Epithelial cell of prostate (primary cell): ENCODE measurements around the gene N4BP3.
A peak's percentile ranks its signal among the peaks of the same experiment; 100 is the strongest.
"Not testable (repeated sequence)": the region's sequence is repeated elsewhere in the genome, so short reads cannot be mapped to it uniquely, and the experiment has no call there.

Experiments used
- DNase-seq: peaks from one replicate; pipeline ENCODE4 v3.0.0-alpha.2; 2011; ENCODE audit warnings: low read depth, low spot score
- H3K27ac ChIP-seq: fragments of 450-650 bp; 2 replicates; pipeline ENCODE4 v1.5.1; 2017; ENCODE audit warnings: mild to moderate bottlenecking

Gene N4BP3

GRCh38 chr5:178120607-178121357 is 7.5 kb downstream of the N4BP3 start:
- DNase-seq = peak; percentile 60
- H3K27ac ChIP-seq = no peak overlapping the region

DNA sequence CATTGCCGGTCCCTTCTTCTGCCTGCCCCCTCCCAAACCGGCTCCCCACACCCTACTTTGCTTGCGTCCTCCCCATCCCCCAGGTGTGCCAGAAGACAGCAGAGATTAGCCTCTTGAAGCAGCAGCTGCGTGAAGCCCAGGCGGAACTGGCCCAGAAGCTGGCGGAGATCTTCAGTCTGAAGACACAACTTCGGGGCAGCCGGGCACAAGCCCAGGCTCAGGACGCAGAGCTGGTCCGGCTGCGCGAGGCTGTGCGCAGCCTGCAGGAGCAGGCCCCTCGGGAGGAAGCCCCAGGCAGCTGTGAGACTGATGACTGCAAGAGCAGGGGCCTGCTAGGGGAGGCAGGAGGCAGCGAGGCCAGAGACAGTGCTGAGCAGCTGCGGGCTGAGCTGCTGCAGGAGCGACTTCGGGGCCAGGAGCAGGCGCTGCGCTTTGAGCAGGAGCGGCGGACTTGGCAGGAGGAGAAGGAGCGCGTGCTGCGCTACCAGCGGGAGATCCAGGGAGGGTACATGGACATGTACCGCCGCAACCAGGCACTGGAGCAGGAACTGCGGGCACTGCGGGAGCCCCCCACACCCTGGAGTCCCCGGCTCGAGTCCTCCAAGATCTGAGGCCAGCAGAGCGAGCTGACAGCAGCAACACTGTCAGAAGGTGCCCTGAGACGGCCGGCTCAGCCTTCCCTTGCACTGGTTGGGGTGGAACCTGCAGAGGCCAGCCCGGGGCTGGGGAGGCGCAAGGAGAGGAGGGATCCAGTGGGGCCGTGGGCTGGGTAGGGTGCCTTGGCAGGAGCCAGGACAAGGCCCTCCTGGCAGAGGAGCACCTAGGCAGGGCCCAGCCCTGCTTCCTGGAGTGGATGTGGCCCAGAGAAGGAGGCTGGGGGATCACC is 8.3 kb downstream of the N4BP3 start:
- DNase-seq = no peak
- H3K27ac ChIP-seq = no peak overlapping the region

- no peak for DNase-seq
- no peak overlapping the region for H3K27ac ChIP-seq
Measured at GRCh38 chr5:178122346-178122745, 9.0 kb downstream of the N4BP3 start.

GRCh38 chr5:178123094-178123965 is 10.0 kb downstream of the N4BP3 start:
- DNase-seq = no peak
- peak overlapping the region; percentile 52 for H3K27ac ChIP-seq

GRCh38 chr5:178123966-178124925 is 10.9 kb downstream of the N4BP3 start:
- H3K27ac ChIP-seq = peak overlapping the region; percentile 52
- peak; percentile 37 for DNase-seq

DNA sequence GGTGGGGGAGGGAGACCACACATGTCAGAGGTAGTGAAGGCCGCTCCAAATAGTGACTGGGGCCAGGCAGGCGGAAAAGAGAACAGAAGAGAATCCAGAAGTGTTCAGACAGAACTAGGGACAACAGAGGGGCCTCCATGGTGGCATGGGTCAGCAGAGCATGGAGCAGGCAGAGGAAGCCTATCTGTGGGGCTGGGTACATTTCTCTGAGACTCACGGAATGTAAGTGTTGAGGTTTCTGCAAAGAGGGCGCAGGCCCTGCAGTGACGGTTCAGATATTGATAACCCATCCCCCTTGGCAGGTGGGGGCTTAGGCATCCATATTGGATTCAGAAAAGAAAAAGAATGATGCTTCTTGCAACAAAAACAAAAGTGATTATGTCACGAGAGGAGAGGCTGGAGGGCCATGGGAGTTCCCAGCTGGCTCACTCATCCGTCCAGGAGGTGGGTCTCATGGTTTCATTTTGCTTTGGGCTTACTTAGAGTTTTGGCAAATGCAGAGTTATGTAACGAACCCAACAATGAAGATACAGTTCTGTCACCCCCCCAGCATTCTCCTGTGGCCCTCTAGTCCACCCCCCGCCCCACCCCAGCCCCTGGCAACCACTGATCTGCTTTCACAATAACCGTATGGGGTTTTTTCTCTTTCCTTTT is 12.0 kb downstream of the N4BP3 start:
- no peak overlapping the region for H3K27ac ChIP-seq
- DNase-seq = no peak

GRCh38 chr5:178126556-178126955 is 13.2 kb downstream of the N4BP3 start:
- DNase-seq = no peak
- no peak overlapping the region for H3K27ac ChIP-seq

GRCh38 chr5:178127300-178128009 is 14.1 kb downstream of the N4BP3 start:
- DNase-seq, H3K27ac ChIP-seq: not testable (repeated sequence)

GRCh38 chr5:178129296-178129695 is 16.0 kb downstream of the N4BP3 start:
- no peak for DNase-seq
- H3K27ac ChIP-seq = no peak overlapping the region

DNA sequence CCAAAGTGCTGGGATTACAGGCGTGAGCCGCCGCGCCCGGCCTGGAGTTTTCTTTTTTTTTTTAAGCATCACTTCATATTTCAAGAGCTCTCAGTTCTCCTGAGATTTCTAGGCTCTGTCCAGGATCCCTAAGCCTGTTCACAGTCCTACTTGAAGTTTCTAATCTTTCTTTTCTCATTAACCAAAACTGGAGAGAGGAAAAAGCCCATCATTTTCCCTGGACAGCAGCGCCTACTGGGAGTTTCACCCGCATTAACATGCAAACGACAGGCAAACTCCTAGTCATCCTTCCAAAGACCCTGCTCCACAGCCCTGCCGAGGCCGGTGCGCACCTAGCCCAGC is 16.9 kb downstream of the N4BP3 start:
- peak overlapping the region; percentile 84 for H3K27ac ChIP-seq
- not testable (repeated sequence) for DNase-seq

DNA sequence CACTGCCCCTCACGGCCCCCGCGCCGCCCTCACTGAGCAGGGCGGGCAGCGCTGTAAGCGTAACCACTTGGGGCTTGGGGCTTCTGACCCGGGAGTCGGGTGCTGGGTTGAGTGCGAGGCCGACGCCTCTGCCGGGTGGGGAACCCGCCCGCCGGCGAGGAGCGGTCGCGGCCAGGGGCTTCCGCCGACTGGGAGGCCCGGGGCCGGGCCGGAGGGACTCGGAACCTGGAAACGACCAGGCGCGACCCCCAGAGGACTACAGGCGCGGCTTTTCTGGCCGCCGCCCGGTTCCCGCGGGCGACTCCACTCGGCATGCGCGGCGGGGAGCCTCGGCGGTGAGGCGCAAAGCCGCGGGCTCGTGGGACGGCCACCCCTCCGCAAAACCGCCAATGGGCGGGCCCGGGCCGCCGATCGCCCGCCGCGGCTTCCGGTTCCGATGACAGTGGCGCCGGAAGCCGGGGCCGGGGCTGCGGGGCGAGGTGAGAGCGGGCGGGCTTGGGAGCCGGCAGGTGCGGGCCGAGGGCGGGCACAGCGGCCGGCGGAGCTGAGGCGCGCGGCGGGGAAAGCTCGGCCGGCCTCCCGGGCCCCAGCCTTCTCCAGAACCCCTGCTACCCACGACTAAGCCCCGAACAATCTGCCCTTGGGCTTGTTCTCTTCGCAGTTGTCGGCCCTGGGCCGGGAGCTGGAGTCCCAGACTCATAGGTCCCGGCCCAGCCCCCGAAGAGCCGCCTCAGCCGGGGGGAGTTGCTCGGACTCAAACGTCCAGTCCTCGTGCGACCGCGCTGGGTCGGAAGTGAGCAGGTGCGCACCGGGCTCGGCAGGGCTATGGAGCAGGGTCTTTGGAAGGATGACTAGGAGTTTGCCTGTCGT is 17.5 kb downstream of the N4BP3 start, which contains the start of gene RMND5B:
TSS of gene RMND5B (plus strand) at position 439 of the 870 bp plus-strand sequence. CDS start 7,106 bp downstream, outside the sequence.
- no peak for DNase-seq

GRCh38 chr5:178131446-178131996 is 18.2 kb downstream of the N4BP3 start:
- peak overlapping the region; percentile 84 for H3K27ac ChIP-seq
- no peak for DNase-seq

More for the DNA sequence above, 17.5 kb downstream of the N4BP3 start, which contains the start of gene RMND5B:
- H3K27ac ChIP-seq = peak within 1 kb of the TSS; percentile 84

DNA sequence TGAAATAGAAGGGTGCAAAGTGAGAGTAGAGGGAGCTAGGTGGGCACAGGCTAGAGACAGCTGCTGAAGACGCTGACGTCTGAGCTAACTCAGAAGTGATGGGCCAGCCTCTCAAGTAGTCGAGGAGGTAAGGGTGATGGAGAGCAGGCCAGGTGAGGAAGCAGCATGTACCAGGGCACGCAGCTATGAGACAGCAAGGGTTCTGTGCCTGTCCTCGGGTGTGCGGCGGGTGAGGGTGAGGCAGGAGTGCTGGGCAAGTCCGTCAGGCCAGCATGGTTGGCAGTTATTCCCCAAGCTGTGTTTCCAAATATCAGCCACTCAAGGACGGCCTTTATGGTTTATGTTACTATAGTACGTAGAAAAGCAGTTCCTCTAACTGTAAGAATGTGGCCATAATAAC is 23.7 kb downstream of the N4BP3 start:
- DNase-seq = no peak
- H3K27ac ChIP-seq = no peak overlapping the region

DNA sequence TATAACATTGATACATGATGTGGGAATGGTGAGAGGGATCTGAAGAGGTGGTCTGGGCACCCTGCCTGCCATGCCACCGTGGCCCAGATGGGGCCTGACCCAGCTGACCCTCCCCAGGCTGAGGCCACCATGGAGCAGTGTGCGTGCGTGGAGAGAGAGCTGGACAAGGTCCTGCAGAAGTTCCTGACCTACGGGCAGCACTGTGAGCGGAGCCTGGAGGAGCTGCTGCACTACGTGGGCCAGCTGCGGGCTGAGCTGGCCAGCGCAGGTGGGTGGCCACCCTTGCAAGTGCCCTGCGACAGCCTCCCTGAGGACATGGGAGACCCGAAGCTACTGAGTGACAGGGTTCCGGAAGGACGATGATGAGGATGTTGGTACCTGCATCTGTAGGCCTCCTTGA is 24.7 kb downstream of the N4BP3 start:
- no peak overlapping the region for H3K27ac ChIP-seq
- DNase-seq = no peak

- DNase-seq = no peak
- H3K27ac ChIP-seq = no peak overlapping the region
Measured at GRCh38 chr5:178141550-178141949, 28.2 kb downstream of the N4BP3 start.

DNA sequence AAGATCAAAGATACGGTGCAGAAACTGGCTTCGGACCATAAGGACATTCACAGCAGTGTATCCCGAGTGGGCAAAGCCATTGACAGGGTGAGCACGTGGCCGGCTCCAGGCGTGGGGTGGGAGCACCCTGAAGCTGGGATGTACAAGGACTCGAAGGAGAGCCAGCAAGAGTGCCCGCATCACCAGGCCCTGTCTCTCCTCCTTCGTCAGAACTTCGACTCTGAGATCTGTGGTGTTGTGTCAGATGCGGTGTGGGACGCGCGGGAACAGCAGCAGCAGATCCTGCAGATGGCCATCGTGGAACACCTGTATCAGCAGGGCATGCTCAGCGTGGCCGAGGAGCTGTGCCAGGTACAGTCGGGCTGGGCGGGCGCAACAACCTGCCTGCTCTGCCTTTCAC is 29.3 kb downstream of the N4BP3 start:
- no peak overlapping the region for H3K27ac ChIP-seq
- no peak for DNase-seq

GRCh38 chr5:178143246-178143645 is 29.9 kb downstream of the N4BP3 start:
- no peak overlapping the region for H3K27ac ChIP-seq
- DNase-seq = no peak
